Stimulated activated CD4-positive, alpha-beta T cell treated with anti-CD3 and anti-CD28 coated beads, Interleukin-4, amount 100 ng/mL, for 4 hours (primary cell): ENCODE measurements around the gene SFTPB.
"Not testable (repeated sequence)": the region's sequence is repeated elsewhere in the genome, so short reads cannot be mapped to it uniquely, and the experiment has no call there.

ENCODE experiments used
- DNase-seq, 2 experiments: peaks; one replicate each; pipeline ENCODE4 v3.0.0-alpha.2; 2020

Gene SFTPB

DNA sequence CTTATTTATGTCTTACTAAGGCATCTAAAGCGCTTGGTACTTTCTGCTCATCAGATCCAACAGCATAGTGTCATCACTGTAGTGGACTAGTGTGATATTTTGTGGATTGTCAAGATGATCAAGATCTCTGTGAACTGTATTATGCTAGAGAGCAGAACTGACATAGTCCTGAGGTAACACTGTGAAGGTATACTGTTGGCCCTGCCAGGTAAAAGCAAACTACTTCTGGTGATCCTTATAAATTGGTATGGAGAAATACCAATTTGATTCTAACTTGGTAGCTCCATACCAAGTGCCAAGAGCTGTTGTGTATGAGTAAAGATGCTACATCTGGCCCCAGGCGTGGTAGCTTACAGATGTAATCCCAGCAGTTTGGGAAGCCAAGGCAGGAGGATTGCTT lies 15.9 kb downstream of the SFTPB start:
- no peak for DNase-seq

DNA sequence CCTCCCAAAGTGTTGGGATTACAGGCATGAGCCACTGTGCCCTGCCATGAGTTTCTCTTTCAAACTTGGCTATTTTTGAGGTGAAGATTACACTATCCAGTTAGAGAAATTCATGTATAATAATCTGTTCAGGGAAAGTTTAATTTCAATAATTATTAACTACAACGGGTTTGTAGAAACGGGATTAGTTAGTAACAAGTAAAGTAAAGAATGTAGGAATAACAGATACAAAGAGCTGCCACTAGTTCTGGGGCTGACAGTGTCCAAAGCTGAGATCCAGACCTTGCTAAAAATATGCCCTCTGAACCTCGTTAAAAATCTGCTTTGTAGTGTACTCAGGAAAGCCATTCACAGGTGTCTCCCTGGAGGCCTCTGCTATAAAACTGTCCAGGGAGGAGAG lies 16.9 kb downstream of the SFTPB start:
- DNase-seq, result no peak

DNA sequence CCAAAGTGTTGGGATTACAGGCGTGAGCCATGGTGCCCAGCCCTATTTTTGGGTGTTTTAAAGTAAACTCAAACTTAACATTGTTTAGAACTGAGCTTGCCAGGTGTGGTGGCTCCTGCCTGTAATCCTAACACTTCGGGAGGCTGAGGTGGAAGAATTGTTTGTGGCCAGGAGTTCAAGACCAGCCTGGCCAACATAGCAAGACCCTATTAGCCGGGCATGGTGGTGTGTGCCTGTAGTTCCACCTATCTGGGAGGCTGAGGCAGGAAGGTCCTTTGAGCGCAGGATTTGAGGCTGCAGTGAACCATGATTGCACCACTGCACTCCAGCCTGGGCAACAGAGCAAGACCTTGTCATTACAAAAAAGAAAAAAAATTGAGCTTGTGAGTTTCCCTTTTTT lies 17.5 kb downstream of the SFTPB start:
- no peak for DNase-seq

DNA sequence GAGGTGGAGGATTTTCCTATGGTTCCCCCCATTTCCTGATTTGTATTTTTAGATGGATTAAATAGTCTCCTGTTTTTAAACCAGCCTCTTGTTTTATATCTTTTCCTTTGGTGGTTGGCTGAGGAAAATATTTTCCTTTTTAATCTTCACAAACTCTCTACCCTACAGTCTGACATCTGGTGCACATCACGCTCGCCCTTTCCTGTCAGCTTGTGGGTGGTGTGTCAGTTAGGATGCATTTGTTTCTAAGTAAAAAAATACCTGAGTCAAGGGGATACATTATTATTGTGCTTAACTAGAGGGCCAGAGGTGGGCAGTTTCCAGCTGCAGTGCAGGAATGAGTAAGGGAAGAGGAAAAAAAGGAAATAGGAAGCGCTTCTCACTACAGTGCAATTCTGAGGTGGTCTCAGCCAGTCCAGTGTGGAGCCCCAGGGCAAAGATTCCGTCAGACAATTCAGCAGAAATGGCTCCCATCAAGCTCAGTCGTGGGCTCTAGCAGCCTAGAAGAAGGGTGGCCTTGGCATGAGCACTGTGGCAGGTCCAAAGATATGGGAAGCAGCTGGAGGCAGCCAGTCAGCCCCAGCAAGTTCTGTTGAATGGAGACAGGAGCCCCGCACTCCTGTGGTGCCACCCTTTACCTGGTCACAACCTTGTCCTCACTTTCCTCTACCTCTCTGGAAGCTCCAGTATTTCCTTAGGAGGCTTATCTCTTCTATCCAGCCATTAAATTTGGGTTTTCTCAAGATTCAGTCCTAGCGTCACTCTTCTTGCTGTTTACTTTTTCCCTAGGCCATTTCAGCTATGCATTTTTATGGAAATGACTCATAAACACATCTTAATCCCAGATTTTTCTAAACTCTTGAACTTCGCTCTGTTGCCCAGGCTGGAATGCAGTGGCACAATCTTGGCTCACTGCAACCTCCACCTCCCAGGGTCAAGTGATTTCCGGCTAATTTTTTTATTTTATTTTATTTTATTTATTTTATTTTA lies 18.5 kb downstream of the SFTPB start:
- DNase-seq, result no peak

DNA sequence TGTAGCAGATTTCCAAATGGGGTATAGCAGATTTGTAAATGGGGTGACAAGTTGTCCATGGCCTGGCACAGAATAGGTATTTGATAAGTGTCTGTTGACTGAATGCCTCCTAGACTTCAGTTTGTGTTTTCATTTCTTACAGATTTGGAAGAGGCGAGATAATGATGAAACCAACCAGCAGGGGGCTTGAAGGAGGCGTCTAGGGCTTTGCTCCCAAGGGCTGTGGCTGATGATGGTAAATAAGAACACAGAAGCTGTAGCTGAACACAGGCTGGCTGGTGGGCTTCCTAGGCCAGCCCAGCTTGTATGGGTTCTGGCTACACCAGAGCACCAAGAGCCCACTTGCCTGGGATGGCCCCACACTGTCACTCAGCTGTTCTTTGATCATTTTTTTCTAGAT lies 19.4 kb downstream of the SFTPB start:
- DNase-seq, result no peak

DNA sequence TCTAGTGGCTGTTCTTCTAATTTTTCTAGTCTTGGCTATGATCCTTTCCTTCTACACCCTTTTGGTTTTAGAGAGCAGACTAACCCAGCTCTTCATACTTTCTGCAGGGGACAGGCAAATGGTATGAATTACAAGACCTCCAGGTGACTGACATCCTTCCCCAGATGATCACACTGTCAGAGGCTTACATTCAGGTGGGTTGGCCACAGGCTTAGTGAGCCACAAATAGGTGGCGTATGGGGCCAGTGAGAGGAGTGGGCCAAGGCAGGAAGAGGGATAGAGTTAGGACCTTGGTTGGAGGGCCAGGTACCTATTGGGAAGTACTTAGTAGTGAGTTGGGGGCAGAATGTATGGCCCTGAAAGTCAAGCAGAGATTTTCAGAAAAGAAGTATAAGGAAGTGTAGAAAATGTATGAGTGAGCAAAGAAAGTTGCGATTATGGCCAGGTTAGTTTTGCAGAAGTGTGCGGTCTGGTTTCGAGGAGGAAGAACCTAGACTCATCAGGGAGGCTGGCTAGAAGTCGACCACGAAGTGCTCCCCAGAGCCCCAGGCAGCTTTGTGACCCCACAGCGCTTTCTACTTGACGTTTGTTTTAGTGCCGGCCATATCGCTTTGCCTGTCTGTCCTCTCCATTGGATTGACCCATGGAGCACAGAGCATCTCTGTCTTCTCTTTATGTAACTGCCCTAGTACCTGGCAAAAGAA lies 20.0 kb downstream of the SFTPB start:
- DNase-seq, result no peak

DNA sequence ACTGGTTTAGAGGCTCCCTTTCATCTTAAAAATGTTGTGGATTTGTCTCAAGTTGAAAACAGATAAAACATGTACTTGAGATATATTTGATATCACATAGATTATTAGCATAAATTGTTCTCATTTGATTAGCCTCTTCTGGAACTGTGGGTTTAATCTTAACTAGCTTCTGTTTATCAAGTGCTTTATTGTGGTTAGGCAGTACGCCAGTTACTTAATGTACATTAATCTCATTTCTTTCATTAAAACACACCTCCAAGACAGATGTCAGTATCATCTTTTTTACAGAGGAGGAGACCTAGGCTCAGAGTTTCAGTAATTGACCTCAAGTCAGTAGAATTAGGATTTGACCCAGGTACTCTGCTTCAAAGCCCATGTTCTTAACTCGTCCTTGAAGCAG lies 21.8 kb downstream of the SFTPB start:
- no peak for DNase-seq

DNA sequence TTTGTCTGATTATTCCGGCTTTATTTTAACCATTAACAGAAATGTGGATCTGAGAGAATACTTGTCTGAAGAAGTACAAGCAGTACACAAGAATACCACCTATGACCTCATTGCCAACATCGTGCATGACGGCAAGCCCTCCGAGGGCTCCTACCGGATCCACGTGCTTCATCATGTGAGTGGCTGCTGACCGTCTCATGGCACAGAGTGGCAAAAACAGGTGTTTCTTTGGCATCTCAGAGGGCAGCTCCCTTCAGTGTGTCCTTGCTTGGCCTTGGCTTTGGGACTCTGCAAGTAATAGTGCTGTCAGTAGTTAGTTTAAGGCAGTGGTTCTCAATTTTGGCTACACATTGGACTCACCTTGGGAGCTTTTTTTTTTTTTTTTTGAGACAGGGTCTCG lies 23.1 kb downstream of the SFTPB start:
- DNase-seq, result no peak

DNA sequence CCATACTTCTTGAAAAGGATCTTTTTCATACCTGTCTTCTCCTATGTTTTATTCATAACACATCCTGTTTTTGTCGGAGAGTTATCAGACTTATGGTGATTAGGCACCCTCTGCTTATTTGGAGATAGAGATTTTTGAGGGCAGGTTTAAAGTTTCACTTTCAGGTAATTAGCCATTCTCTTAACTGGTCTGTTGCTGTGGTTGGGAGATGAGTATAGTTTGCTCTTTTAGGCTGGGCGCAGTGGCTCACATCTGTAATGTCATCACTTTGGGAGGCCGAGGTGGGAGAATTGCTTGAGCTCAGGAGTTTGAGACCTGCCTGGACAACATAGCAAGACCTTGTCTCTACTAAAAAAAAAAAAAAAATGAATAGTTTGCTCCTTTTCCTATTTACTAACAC lies 25.3 kb downstream of the SFTPB start:
- no peak for DNase-seq

DNA sequence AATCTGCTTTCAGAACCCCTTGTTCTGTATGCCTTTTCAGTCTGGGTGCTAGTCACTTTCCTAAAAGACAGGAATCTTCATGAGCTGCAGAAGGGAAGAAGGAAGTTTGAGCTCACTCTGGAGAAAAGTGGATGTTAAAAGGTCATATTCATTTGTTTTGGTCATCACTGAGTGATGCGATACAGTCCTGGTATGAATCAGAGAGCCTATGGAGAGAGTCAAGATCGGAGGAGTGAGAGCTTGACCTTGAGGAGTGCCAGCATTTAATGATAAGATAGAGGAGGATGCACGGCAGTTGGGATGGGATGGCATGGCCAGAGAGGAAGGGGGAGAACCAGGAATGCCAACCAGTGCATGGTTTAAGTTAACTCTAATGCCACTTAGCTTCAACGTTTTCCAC lies 32.4 kb downstream of the SFTPB start:
- no peak for DNase-seq

DNA sequence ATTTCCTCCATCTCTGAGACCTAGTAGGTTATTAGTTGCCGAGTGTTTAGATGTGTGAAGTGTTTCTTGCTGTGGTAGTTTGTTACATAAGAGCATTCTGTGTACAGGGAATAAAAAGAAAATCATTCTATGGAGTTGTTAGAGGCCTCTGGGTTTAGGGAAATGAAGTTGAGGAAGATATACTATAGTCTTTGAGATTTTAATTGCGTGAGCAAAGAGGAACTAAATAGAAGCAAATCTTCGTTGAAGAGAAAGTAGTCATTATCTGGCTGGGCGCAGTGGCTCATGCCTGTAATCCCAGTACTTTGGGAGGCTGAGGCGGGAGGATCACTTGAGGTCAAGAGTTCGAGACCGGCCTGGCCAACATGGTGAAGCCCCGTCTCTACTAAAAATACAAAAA lies 33.0 kb downstream of the SFTPB start:
- no peak for DNase-seq

DNA sequence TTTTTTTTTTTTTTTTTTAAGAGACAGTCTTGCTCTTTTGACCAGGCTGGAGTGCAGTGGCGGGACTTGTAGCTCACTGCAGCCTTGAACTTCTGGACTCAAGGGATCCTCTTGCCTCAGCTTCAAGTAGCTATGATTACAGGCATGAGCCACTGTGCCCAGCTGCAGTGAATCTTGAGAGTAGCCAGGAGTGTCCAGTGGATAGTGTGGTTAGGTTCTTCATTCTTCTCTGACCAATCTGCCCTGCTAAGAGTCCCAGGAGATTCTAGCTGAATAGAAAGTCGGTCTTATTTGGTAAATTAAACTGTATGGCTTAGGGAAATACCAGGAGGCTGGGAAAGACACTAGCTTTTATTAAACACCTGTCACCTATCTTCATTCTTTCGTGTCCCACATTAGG lies 36.7 kb downstream of the SFTPB start:
- DNase-seq, result no peak

DNA sequence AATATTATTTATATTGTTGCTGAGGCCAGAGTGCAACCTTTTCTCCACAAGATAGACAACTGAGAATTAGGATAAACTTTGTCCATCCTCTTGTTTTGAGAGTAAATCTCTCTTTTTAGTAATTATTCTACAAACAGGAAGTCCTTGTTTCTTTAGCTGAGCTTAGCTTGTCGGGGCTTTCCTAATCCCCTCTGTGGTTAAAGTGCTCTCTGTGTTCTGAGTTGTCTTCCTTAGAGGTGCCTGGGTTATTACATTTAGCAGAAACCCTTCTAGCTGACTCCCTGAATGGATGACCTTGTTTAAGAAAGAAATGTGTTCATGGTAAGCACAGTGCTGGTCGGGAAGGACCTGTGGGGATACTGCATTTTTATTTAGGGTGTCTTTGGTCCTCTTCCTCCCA lies 39.3 kb downstream of the SFTPB start:
- no peak for DNase-seq

DNA sequence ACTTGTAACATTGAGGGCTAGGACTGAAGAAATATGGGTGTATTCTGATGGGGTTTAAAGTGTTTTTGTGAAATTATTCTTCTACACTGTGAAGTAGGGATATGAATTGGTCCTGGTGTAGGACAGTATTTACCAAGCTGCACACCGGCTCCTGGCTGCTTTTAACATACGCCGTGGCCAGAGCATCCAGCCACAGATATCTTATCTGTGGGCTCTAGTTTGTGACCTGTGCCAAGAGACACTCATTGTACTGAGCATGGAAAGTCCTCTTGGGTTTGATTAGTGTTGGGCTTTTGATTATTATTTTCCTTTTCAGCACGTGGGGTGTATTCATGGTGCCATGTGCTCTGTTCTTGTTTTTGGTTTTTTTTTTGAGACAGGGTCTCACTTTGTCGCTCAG lies 44.0 kb downstream of the SFTPB start:
- no peak for DNase-seq

DNA sequence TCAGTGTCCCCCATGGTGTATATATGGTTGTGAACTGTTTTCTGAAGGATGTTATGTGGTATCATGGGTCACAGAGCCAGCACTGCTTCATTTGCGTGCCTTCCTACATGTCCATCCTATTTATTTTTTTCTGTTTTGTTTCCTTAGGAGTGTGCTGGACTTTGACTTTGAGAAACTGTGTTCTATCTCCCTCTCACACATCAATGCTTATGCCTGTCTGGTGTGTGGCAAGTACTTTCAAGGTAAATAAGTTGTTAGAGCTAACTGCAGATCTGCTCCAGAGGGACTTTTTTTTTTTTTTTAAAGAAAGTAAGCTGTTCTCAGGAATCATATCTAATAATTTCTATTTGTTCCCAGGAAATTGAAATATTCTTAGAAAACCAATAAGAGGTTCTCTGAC lies 46.7 kb downstream of the SFTPB start:
- no peak for DNase-seq

DNA sequence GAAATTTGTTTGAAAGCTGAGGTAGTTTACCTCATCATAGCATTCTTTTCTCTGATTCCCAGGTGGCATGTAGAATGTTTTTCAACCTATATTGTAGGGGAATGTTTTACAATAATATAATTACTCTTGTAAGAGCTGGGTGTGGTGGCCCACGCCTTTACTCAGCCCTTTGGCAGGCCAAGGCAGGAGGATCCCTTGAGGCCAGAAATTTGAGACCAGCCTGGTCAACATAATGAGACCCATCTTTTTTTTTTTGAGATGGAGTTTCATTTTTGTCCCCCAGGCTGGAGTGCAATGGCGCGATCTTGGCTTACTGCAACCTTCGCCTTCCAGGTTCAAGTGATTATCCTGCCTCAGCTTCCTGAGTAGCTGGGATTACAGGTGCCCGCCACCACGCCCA lies 48.4 kb downstream of the SFTPB start:
- no peak for DNase-seq

DNA sequence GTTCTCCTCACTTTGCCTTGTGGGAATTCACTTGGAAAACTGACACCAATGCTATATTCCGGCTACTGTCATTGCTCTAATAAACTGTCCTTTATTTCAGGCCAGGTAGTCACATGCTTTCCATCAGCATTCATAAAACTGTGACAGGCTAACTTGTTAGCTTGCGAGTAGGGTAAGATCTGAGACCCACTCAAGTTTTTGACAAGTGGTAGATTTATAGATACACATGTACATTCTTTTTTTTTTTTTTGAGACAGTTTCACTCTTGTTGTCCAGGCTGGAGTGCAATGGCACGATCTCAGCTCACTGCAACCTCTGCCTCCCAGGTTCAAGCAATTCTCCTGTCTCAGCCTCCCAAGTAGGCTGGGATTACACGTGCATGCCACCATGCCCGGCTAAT lies 50.3 kb downstream of the SFTPB start:
- not testable (repeated sequence) for DNase-seq

DNA sequence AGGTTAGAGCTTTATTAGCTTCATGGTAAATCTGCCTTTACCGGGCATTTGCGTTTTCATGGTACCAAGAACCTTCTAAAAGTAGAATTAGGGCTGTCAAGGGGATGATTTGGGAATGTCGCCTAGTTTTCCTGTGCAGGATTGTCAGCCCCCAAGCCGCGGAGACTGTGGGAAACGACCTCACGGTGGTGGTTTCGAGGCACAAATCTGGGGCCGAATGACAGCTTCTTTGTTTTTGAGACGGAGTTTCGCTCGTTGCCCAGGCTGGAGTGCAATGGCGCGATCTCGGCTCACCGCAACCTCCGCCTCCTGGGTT lies 52.6 kb downstream of the SFTPB start:
- no peak for DNase-seq

DNA sequence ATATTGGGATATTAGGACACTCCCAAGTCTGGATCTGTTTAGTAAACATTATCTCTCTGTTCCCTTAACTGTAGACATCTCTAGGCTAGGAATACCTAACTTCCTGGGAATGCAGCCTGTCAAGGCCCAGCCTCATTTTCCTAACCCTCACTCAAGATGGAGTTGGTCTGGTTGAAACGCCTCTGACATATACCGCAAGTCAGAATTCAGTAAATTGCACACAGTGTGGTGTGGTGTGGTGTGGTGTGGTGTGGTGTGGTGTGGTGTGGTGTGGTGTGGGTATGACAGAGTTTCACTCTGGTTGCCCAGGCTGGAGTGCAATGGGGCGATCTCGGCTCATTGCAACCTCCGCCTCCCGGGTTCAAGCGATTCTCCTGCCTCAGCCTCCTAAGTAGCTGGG lies 53.2 kb downstream of the SFTPB start:
- not testable (repeated sequence) for DNase-seq

DNA sequence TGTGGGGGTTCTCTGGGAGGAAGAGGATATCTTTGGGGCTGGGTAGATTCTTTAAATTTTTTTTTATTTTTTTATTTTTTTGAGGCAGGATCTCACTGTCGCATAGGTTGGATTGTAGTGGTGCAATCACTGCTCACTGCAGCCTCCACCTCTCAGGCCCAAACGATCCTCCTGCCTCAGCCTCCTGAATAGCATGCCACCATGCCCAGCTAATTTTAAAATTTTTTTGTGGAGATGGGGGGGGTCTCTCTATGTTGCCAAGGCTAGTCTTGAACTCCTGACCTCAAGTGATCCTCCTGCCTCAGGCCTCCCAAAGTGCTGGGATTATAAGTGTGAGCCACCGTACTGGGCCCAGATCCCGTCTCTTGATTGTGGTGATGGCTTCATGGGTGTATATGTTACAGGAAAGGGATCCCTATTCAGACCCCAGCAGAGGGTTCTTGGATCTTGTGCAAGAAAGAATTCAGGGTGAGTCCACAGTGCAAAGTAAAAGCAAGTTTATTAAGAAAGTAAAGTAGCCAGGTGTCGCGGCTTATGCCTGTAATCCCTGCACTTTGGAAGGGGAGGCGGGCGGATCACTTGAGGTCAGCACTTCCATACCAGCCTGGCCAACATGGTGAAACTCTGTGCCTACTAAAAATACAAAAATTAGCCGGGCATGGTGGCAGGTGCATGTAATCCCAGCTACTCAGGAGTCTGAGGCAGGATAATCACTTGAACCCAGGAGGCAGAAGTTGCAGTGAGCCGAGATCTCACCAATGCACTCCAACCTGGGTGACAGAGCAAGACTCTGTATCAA lies 54.1 kb downstream of the SFTPB start:
- no peak for DNase-seq

DNA sequence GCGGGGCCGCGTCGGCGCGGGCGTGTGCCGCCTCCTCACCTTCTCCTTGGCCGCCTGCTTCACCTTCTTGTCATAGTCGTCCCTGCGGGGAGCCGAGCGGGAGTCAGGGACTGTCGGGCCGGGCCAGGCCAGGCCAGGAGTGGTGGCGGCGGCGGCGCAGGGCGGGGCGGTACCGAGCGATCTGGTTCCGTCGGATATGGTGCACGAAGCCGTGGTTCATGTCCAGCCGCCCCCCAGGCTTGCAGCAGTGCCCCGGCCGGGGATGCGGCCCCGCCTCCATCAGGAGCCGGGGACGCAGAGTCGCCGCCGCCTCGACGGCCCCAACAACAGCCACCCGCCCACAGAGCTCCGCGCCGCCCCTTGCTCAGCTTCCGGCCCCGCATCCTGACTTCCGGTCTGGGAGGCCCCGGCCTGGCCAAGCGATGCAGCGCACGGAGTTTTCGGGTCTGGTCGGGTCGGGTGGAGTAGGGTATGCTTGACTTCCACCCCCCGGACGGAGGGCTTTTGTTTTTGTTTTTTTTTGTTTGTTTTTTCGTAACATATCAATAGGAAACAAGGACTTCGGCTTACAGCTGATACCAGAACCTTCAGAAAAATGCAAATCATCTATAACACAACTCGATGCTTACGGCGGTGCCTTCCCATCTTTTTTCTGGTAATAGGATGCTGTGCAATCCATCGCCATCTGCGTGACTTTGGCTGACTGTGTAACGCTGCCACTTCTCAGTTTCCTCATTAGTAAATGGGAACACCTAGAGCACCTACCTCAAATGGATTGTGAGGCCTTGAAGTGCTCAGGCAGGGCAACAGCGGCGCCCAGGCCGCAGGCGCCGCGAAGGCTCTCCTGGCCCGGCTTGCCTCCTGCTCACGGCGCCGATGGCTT lies 56.1 kb downstream of the SFTPB start, which contains the start of gene C2orf68:
C2orf68 (minus strand) TSS at position 362 of the 883 bp plus-strand sequence; CDS start at position 280, 82 bp downstream.
- peak; percentile 73 to 84 for DNase-seq

DNA sequence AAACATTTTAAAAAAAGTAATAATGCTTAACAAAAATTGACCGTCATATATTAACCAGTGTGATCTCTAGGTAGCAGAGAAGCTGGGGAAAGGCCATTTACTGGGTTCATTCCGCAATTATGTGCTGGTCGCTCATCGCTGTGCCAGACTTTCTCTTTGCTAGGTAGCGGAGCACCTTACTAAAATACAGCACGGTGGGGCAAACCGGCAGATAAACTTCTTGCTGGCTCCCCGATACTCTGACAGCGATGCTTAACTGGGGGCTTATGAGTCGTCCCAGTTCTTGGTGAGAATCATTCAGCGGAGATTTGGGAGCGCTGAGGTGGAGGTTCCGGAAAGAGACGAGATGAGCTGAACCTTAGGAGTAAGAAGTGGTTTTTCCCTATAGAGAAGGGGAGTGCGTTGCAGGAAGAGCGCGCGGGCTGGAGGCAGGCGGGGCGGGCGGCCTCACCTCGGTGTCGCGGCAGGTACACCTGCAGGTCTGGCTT lies 56.7 kb downstream of the SFTPB start:
- DNase-seq, result no peak
